ENCODE results near the gene SLC2A10. TPM values are rescaled to one million over a fixed set of nuclear protein-coding genes. Genes with fewer than 3 reads are reported as not detected.
"Not testable (repeated sequence)": the region's sequence is repeated elsewhere in the genome, so short reads cannot be mapped to it uniquely, and the experiment has no call there.

The SLC2A10 gene
- total RNA-seq (2014; rRNA removed; shearing (Covaris generic)) = 0.55 TPM in 1 of 2 replicates, not detected in the other
- 0.10 and 0.15 TPM in 2 replicates for polyA plus RNA-seq (2015; cell fraction: cytosol; rRNA removed)
- 0.09 TPM in 1 of 2 replicates, not detected in the other for polyA plus RNA-seq (2015; cell fraction: nucleus; rRNA removed)

DNA sequence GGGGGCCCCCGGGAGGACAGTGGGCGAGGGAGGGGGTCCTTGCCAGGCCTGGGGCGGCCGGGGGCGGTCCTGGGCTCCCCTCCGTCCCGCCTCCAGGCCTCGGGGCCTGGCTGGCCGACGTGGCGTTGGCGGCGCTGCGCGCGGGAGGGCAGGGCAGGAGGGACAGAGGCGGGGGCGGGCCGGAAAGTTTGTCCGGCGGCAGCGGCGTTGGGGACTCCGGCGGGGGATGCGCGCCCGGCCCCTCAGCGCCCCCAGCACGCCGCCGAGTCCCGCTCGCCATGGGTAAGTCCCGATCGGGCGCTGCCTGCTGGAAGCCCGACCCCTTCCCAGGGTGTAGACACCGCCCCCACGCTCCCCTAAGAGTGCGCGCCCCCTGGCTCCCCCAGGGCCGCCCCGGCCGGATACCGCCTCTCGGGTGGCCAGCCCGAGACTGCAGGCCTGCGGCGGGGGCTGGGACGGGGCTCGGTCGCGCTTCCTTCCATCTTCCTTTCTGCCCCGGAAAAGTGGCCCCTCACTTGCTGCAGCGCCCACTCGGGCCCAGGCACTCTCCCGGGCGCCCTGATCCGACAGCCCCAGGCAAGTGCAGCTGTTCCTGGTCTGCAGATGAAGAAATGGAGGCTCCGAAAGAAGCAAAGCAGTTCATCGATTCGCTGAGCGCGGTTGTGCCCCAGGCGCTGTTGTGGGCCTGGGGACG is at the start of gene SLC2A10:
Gene SLC2A10 (plus strand): TSS at position 191 of the 694 bp plus-strand sequence. CDS start 88 bp downstream, at position 279.
- no peak for DNase-seq (ENCODE audit: low read depth)

DNA sequence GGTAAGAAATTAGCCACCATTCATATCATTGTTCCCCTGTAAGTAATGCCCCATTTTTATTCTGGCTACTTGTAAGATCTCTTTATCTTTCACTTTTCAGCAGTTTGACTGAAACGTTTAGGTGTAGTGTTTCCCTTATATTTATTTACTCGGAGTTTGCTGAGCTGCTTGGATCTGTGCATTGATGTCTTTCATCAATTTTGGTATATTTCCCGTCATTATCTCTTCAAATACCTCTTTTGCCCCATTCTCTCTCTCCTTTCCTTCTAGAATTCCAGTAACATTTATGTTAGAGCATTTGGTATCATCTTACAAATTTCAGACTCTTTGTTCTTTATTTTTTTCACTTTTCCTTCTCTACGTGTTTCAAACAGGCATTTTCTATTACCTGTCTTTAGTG is 49.0 kb upstream of the SLC2A10 start:
- no peak for DNase-seq (ENCODE audit: low read depth)

DNA sequence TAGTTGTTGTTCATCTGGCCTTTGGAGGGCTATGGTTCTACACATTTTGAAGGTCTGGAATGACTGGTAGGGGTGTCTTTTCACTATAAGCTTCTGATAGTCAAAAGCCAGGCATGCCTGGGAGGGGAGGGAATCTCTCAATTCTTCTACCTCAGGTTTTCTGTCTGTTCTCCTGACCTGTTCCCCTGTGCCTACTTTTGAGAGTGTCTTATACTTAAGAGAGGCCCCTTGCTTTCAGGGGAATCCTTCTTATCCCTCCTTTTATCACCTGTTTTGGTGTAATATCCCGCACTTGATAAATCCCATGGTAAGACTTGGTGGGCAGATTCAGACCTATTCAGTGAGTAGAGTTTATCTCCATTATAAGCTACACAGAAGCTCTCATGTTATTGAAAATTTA is 47.8 kb upstream of the SLC2A10 start:
- no peak for DNase-seq (ENCODE audit: low read depth)

DNA sequence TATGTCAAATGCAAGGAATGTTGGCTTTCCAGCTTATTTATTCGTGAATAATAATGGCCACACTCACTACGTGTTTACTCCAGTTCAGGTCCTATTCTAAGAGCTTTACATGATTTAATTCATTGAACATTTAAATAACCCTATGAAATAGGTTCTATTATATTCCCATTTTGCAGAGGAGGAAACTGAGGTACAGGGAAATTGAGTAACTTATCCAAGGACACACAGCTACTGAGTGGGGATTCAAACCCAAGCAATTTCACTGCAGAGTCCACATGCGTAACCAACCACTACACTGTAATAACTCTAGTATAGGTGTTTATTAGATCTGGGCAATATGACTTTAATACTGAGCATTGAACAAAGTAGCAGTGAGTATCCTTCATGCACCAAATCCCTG is 45.9 kb upstream of the SLC2A10 start:
- no peak for DNase-seq (ENCODE audit: low read depth)

DNA sequence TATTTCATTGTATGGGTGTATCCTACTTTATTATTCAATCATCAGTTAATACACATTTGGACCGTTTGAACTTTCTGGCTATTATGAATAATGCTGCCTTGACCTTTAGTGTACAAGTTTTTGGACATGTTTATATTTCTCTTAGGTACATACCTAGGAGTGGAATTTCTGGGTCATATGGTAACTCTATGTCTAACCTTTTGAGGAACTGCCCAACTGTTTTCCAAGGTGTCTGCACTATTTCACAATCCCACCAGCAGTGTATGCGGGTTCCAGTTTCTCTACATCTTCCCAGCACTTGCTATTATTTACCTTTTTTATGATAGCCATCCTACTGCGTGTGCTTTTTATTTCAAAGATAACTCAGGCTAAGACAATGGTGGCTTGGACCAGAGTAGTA is 43.8 kb upstream of the SLC2A10 start:
- DNase-seq (ENCODE audit: low read depth) = no peak

DNA sequence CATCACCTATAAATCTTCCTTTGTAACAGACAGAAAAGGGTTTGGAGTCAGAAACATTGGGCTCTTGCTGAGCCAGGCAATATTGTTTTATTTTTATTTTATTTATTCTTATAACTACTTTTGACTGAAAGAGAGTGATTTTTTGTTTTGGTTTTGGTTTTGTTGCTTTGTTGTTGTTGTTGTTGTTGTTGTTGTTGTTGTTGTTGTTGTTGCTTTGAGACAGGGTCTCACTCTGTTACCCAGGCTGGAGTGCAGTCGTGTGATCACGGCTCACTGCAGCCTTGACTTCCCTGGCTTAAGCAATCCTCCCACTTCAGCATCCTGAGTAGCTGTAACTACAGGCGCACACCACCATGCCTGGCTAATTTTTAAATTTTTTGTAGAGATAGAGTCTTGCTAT is 43.1 kb upstream of the SLC2A10 start:
- DNase-seq (ENCODE audit: low read depth) = no peak

DNA sequence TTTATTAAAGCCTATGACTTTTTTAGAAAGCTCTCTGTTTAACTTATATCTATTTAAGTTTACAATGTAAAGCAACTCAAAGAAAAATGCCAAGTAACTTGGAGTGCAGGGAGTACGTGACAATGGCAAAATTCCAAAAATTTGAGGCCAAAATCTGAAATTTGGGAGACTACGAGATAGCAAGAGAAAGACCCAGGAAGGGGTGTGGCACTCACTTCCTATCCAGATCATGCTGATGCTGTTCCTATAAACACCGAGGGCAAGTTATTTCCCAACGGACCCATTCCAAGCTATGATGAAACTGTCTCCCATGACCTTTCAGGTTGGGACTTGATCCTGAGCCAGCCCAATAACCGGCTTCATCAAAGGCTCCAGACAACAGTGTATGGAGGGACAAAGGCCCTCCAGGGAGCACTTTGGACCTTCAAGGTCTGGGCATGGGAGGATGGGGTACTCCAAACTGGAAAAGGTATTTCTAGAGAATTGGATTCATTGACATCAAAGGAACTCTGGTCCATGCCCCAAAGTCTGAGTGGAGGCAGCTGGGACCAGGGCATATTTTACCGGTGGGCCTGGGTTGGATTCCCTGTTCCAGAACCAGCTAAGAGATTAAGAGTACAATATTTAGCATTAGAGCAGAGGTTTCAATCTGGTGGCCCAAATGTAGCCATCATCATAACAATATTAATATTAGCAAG is 42.5 kb upstream of the SLC2A10 start:
- DNase-seq (ENCODE audit: low read depth) = no peak

DNA sequence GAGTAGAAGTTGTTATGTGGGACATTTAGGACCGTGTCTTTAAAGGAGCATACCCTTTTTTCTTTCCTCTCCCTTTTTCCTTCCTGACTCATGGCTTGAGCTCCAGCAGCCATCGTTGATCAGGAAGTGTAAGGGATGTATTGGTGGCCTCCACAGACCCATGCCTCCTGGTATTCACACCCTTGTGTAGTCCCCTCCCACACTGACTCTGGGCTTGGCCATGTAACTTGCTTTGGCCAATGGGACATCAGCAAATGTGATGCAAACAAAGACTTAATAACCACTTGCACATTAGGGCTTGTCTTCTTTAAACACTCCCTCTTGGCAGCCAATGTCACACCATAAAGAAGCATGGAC is 39.2 kb upstream of the SLC2A10 start:
- DNase-seq (ENCODE audit: low read depth) = no peak

DNA sequence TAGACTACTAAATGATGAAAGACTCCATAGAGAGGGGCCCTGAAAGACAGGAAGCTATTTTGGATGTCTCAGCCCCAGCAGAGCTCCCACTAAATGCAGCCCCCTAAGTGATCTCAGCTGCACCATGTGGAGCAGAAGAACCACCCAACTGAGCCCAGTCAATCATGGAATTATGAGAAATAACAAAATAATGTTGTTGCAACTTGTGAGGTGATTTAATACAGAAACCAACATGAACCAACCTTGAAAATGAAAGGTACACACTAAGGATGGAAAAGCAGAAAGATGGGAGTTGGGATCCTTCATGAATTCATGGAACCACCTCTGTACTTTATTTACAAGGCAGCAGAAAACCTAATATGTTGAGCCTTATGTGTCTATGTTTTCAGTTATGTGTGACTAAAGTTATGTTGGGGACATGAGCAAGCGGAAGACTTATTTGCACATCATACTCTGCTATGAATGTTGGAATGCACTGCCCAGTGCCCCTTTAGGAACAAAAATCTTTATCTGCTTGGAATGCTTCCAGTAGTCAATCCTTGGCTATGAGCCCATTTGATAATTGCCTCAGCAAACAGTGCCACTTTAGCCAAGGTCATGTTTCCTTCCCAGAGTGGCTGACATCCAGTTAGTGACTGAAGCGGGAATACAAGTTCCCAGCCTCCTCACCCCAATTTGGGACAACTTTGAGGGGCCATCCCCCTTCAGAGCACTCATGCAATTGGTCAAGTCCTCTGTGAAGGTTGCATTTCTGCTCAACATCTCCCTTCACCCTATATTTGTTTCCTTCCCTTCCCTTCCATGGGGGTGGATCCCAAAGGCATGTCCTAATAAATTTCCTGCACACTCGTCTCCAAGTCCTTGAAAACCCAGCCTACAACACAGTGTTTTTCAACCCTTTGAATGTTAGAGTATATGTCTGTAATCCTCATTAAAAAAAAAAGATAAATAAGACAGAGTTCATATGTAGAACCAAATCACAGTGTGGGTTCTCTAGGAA is 38.6 kb upstream of the SLC2A10 start:
- DNase-seq (ENCODE audit: low read depth) = no peak

DNA sequence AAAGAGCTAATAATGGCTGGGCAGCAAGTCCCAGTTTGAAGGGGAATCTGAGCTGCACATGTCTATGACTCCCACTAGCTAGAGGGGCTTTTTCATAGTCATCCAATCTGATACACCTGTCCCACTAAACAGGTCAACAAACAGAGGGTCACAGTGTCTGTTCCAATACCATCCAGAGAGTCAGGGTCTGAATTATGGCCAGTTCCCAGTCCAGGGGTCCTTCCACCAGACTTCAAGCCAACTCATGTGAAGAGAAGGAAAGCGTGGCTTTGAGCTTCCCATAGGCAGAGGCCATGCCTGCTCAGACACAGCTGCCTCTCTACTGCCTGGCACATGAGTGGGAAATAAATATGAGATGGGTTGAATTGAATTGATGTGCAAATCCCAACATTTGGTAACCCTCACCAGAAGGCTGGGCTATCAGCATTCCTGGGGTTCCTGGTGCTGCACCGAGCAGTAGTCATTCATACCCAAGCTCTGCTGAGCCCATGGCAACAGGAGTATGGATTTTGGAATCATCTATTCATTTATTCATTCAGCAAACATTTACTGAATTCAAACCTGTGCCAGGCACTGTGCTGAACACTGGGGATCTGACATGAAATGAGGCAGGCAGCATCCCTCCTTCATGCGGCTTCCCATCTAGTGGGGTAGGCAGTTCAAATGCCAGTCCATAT is 37.4 kb upstream of the SLC2A10 start:
- no peak for DNase-seq (ENCODE audit: low read depth)

DNA sequence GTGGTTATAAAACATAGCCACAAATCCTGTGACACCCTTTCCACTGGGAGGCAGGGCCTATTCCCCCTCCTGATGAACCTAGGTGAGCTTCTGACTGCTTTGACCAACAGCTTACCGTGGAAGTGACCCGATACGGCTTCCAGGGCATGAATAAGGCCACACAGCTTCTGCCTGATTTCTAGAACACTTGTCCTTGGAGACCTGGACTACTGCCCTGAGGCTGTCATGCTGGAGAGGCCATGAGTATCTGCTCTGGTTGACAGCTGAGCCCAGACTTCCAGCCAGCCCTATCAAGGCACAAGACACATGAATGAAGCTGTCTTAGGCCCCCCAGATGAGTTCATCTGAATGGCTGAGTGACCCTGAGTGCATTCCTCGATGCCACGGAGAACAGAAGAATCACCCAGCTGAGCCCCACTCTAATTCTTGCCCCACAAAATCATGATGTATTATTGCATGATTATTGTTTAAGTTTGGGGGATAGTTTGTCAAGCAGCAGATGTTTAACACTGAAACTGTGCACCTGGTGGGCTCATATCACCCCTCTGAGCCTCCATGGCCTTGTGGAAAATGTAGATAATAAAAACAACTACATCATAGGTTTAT is 36.8 kb upstream of the SLC2A10 start:
- no peak for DNase-seq (ENCODE audit: low read depth)

DNA sequence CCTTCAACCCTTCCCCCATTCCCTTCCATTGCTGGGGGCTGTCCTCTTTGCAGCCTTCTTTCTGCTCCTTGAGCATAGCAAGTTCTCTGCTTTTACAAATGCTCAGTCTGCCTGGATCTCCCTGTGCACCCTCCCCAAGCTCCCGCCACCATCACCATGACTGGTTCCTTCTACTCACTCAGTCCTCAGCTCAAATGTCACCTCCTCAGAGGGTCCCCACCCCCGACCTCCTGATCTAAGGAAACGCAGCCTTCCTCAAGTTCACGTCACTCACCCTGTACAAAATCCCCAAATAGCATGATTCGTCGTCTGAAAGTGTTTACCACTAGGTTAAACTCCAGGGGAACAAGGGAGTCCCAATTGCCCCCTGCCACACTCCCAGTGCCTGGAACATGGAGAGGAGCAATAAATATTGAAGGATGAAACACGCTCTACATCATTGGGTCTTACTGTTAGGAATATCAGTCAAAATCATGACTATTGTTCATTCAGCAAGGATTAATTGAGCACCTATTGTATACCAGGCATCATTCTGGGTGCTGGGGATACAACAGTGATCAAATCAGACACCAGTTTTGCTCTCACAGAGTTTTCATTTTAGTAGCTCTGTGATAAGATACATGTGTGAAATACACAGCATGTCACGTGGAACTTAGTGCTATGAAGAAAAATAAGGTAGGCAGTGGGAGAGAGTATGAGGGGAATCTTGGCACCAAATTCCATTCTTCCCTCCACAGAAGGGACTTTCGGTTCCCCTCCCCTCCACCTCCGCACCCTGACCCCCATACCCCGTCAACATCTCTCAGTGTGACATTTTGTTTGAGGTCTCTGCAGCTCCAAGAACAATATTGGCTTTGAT is 35.8 kb upstream of the SLC2A10 start:
- no peak for DNase-seq (ENCODE audit: low read depth)

DNA sequence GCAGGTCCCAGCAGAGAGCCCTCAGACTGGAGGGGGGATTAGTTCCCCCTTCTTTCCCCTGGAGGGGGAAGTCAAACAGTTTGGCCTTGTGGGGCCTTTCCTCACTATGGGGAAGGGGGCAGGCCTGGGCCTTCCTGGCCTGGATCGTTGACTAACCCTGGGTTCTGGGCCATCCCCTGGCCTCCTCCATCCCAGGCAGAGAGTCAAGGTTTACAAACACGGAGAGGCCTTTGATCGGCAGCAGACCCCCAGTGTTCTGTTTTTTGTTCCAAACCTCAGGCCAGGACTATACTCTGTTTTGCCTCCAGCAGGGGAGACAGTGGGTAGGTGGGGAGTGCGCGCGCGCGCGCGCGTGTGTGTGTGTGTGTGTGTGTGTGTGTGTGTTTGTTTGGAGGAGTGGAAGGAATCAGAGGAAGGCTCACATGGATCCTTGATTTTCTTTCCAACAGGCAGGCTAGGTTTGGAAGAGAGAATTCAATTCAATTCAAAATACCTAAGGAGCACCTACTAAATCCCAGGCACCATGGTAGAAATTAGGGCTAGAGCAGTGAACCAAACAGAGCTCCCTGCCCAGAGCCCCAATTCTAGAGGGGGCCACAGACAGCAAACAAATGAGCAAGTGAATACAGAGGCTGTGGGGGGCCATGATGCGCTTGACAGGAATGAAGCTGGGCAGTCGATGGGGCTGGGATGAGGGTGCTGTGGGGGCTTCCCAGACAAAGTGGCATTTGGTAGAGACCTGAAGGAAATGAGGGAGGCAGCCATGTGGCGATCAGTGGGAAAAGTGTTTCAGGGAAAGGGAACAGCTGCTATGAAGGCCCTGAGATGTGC is 35.0 kb upstream of the SLC2A10 start:
- no peak for DNase-seq (ENCODE audit: low read depth)

DNA sequence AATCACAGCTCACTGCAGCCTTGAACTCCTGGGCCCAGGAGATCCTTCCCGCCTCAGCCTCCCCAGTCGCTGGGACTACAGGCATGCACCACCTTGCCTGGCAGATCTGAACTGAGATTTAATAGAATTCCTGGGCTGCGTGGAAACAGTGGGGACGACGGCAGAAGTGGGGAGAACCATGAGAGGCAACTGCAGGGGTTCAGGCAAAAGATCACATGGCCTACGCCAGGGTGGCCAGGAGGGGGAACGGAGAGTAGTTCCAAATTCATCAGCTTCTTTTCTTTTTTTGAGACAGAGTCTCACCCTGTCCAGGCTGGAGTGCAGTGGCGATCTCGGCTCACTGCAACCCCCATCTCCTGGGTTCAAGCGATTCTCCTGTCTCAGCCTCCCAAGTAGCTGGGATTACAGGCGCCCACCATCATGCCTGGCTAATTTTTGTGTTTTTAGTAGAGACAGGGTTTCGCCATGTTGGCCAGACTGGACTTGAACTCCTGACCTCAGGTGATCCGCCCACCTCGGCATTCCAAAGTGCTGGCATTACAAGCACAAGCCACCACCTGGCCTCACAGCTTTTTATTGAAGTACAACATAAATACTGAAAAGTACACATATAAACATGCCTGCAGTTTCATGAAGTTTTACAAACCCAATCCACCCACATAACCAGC is 32.7 kb upstream of the SLC2A10 start:
- not testable (repeated sequence) for DNase-seq (ENCODE audit: low read depth)

DNA sequence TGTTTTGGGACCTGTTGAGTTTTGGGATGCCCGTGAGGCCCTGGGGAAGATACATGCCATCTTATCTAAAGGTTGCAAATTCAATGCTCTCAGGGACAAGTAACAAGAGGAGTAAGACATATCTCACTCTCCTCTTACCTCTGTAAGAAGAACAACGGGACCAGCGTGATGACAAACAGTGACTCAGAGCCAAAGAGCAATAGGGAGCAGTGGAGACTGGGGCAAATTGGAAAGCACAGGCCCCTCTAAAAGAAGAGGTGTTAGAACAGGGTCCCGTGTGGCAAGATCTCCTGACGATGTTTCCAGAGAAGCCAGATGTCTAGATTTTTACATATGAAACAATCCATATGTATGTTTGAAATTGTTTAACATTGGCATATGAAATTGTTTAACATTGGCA is 31.8 kb upstream of the SLC2A10 start:
- no peak for DNase-seq (ENCODE audit: low read depth)

DNA sequence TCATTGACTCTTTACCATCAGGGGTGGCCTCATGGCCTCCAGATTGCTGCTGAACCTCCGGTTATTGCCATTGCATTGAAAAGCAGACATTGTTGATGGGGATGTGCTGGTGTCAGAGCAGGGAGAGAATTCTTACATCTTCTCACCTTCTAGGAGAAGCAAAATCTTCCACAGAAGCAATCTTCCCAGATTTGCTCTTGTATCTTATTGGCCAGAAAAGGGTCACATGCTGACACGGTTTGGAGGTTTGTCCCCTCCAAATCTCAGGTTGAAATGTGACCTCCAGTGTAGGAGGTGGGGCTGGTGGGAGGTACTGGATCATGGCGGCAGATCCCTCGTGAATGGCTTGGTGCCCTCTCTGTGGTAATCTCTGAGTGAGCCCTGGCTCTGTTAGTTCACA is 30.9 kb upstream of the SLC2A10 start:
- no peak for DNase-seq (ENCODE audit: low read depth)

DNA sequence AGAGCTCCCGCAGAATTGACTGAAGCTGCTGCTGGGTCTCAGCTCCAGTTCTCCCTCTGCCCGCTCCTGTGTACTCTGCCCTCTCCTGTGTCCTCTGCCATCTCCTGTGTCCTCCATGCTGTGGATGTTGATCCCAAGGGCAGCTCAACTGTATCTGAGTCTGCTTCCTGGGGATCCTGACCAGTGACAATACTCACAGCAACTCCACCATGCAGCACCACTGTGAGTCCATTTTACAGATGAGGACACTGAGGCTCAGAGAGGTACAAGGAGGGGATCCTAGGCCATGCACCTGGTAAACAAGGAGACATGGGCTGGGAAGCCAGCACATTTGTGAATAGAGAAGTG is 28.8 kb upstream of the SLC2A10 start:
- DNase-seq (ENCODE audit: low read depth) = no peak

Data from HT1080 (cell line).